Fibroblast of skin of abdomen (primary cell): Measurements from ENCODE around the gene TMEM178A.

Experiments used
- DNase-seq: peaks from one replicate; pipeline ENCODE4 v3.0.0-alpha.2; 2013

The TMEM178A gene

DNA sequence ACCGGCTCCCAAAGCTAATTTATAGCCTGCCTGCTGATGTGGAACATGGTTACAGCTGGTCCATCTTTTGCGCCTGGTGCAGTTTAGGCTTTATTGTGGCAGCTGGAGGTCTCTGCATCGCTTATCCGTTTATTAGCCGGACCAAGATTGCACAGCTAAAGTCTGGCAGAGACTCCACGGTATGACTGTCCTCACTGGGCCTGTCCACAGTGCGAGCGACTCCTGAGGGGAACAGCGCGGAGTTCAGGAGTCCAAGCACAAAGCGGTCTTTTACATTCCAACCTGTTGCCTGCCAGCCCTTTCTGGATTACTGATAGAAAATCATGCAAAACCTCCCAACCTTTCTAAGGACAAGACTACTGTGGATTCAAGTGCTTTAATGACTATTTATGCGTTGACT lies 51.4 kb downstream of the TMEM178A start:
- DNase-seq, result no peak

DNA sequence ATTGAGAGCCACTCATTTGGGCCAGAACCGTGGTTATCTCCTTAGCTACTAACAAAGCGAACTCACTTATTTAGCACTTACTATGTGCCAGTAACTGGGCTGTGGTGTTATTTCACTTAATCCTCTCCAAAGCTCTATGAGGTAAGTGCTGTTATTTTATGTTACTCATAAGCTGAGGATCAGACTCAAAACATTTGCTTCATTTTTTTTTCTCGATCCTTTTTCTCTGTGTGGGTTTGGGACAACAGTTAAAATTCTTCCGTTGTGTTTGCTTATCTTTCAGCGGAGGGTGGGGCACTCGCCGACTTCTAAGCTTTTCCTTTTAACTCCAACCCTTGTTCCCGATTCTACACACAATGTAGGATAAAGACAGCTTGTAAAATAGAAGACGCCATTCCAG lies 52.8 kb downstream of the TMEM178A start:
- DNase-seq, result no peak

- no peak for DNase-seq
Observed at GRCh38 chr2:39719317-39719716, 53.6 kb downstream of the TMEM178A start.

DNA sequence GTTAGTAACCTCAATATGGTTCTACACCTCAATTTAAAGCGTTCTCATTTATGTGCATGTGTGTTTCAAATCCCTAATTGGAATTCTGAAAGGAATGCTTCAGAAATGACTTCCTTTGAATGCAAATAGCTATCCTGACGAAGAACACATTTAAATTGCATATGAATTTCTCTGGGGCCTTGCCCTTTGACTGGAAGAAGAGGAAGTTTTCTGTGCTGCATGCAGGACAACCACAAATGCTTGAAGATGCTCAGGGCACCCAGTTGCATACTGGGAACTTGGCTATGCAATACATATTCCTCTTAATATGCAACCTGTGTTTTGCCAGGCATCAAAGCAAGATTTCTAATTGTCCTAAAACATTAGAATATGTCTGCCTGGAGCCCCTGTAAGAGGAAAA lies 55.3 kb downstream of the TMEM178A start:
- no peak for DNase-seq

GRCh38 chr2:39723497-39723896 lies 57.8 kb downstream of the TMEM178A start:
- no peak for DNase-seq

- peak; percentile 51 for DNase-seq
Observed at GRCh38 chr2:39723946-39724827, 58.5 kb downstream of the TMEM178A start.

- DNase-seq, result no peak
Observed at GRCh38 chr2:39724828-39725144, 59.1 kb downstream of the TMEM178A start.

- peak; percentile 82 for DNase-seq
Observed at GRCh38 chr2:39725401-39725800, 59.7 kb downstream of the TMEM178A start.

DNA sequence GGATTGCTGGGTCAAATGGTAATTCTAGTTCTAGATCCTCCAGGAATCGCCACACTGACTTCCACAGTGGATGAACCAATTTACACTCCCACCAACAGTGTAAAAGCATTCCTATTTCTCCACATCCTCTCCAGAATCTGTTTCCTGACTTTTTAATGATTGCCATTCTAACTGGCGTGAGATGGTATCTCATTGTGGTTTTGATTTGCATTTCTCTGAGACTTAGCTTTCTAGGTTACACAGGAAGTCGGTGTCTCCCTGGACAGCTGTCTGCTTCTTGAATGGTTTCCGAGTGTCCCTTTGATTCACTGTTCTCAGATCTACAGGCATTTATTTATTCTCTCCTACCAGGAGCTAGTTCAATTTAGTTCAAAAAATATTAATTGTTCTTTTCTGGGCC lies 62.4 kb downstream of the TMEM178A start:
- peak; percentile 33 for DNase-seq

DNA sequence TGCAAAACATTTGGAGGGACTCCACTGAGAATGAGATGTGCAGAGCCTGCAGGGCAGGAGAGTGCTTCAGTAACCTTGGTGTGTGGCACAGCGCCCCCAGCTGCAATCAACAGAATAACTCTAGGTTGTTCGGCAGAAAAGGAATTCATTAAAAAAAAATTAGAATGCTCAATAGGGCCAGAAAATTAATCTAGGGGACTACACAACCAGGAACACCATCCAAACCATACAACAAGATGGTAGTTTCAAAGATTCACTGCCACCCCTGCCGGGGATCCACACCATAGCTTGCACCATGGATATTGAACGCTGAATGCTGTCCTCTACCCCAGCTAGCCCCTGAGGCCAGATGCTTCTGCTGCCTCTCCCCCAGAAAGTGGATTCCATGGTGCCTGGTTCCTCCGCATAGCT lies 63.2 kb downstream of the TMEM178A start:
- peak; percentile 34 for DNase-seq

DNA sequence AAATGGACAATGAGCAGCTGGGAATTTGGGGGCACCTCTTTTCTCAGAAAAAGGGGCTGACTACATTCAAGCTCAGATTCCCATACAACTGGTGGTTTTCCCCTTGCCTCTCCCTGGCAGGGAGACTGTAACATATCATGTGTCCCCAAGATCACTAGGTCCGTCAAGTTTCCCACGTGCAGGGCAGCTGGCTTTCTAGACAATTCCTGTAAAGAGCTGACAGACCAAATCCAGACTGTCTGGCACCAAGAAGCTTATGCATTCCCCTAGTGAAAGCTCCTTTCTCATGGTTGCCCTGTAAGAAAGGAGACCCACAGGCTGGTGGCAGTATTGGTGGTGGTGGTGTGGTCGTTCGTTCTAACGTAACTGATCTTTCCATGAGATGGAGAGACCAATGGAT lies 64.6 kb downstream of the TMEM178A start:
- DNase-seq, result no peak

- DNase-seq, result no peak
Observed at GRCh38 chr2:39730685-39731302, 65.1 kb downstream of the TMEM178A start.

DNA sequence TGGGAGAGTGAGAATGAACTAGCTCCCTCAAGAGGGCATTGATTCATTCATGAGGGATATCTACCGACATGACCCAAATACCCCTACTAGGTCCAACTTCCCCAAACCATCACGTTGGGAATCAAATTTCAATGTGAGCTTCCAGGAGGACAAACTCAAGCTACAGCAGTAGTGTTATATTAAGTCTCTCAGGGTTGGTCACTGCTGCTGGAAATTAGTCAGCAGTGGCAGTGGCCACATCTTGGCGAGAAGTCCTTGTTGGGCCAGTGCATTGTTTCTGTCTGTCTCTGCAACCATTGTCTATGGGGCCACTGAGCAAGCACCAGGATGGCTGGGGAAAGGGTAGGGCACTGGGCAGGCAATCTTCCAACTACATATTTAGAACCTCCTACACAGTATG lies 65.8 kb downstream of the TMEM178A start:
- DNase-seq, result no peak

GRCh38 chr2:39732482-39732881 lies 66.8 kb downstream of the TMEM178A start:
- no peak for DNase-seq

GRCh38 chr2:39733070-39733674 lies 67.5 kb downstream of the TMEM178A start:
- DNase-seq, result peak; percentile 78

- peak; percentile 33 for DNase-seq
Observed at GRCh38 chr2:39734445-39734844, 68.7 kb downstream of the TMEM178A start.

DNA sequence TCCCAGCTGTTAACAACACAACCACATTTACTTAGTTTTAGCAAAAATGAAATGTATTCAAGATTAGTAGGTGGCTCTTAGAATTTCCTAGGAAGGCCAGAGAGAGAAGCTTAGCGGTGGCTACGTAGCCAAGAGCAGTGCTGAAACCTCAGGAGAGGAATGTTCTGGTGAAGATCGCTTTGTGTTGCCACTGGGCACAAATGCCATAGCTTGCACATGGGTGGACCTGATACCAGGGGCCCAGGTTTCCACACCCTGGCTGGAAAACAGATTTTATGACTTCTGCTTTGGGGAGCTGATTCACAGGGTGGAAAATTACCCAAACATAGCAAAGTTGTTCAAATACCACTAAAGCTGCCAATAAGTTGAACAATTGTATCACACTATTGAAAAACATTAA lies 69.9 kb downstream of the TMEM178A start:
- DNase-seq, result no peak

DNA sequence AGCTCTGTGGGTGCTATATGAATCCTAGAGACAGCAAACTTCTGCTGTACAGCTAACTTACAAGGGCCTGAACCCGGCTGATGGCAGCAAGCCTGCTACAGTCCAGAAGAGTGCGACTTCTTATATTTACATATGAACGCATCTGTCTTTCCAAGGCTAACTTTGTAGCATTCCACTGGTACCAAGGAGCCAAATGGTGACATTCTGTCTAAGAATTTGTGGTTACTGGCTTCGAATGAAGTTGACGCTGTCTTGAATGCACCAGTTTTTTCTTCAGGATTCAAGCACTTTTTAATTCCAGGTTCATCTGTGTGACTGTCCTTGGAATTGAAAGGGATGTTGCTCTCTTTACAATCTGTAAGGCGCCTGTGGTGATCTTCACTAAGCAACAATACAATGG lies 70.9 kb downstream of the TMEM178A start:
- DNase-seq, result peak; percentile 95

DNA sequence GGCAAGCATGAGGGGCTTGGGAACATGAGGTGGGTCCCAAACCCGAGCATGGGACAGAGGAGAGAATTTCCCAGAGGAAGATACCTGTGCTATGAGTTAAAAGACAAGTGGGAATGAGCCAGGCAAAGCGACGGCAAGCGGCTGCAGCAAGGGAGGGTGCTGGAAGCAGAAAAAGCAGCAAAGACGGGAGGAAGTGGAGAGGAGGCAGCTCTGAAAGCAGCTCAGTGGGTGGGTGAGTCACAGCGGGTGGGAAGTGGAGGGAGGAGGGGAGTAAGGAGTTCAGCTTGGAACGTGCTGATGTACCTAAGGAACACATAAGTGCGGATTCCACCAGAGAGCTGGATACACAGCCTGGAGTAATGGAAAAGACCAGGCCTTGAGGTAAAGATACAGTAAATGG lies 71.9 kb downstream of the TMEM178A start:
- peak; percentile 87 for DNase-seq

- peak; percentile 79 for DNase-seq
Observed at GRCh38 chr2:39738936-39739335, 73.2 kb downstream of the TMEM178A start.

DNA sequence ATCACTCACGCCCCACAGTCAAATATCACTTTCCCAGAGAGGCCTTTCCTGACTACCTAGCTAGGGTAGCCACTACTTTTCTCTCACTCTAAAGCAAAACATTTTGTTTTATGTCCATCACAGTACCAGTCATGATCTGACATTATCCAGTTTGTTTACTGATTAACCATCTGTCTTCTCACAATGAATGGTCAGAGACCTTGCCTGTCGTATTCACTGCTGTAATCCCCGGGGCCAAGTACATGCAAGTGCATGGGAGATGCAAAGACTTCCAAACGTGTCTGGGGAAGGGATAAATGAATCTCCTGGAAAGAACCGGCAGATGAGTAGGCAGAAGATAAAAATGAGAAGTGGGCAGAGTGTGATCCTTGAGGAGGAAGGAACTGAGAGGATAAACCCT lies 73.7 kb downstream of the TMEM178A start:
- DNase-seq, result no peak

DNA sequence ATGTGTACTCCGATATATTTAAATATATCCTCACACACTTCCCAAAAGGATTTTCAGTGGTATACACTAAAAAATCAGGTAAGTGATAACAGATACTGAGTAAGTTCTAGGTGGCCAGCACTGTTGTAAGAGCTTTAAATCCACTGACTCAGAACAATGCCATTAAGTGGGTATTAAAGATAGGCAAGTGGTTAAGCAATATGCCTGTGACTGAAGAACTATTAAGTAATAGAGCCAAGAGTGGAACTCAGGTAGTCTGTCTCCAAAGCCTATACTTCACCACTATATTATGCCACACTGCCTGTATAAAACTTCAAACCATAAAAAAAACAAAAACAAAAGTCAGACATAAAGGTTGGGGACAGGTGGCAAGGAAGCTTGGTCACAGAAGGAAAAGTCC lies 76.2 kb downstream of the TMEM178A start:
- no peak for DNase-seq

DNA sequence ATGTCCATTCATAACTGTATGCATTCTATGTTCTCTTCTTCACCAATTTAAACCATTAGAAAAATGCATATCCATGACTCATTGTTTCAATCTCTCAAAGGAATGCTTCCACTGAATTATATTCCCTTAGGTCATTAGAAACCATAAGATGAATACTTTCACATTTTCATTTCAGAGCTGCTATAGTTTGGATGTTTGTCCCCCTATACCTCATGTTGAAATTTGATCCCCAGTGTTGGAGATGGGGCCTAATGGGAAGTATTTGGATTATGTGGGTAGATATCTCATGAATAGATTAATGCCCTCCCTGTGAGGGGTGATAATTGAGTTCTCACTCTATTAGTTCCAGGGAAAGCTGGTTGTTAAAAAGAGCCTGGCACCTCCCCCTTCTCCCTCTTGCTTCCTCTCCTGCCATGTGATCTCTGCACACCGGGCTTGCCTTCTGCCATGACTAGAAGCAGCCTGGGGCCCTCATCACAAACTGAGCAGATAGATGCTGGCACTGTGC lies 77.6 kb downstream of the TMEM178A start:
- DNase-seq, result peak; percentile 84

DNA sequence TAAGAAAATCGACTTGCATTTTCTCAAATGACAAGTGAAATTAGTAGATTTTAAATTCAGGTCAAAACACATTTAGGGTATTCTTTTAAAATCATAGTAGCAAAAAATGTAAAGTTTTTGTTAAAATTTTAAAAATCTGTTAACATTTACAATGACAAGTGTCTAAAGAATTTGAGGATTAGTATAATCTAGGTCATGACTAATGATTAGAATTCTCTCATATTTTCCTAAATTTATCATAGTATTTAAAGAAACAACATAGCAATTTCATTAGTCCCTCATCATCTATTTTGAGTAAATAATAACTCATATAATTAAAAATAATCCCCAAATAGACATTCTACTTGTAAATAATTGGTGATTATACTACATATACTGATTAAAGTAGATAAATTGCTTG lies 89.7 kb downstream of the TMEM178A start:
- no peak for DNase-seq
